HG02678 (cell line): Measurements from ENCODE around the gene C1QTNF7.

Experiments used
- ATAC-seq: cut with Tn5 transposase; IDR thresholded peaks from one replicate; pipeline ENCODE4 v1.9.1; 2021; ENCODE audit warnings: mild to moderate bottlenecking, moderate library complexity; ENCODE audit not compliant: unreplicated experiment

The C1QTNF7 gene

GRCh38 chr4:15451866-15452765, 24.3 kb downstream of the C1QTNF7 start:
- ATAC-seq, result no peak

GRCh38 chr4:15455290-15455689, 27.5 kb downstream of the C1QTNF7 start:
- ATAC-seq, result no peak

GRCh38 chr4:15457406-15458201, 29.8 kb downstream of the C1QTNF7 start:
- ATAC-seq, result peak; percentile 94

GRCh38 chr4:15458616-15459015, 30.8 kb downstream of the C1QTNF7 start:
- no peak for ATAC-seq

GRCh38 chr4:15459706-15460105, 31.9 kb downstream of the C1QTNF7 start:
- no peak for ATAC-seq

GRCh38 chr4:15466596-15466995, 38.8 kb downstream of the C1QTNF7 start:
- no peak for ATAC-seq

GRCh38 chr4:15469402-15470127, 41.7 kb downstream of the C1QTNF7 start, which contains the start of gene CC2D2A:
TSS of gene CC2D2A (plus strand) at chr4:15469882. CDS start at chr4:15475933, 6,051 bp downstream.
- no peak for ATAC-seq

GRCh38 chr4:15470128-15470475, 42.3 kb downstream of the C1QTNF7 start:
- ATAC-seq, result no peak

- no peak for ATAC-seq
Observed at GRCh38 chr4:15476396-15476795, 48.6 kb downstream of the C1QTNF7 start.

- ATAC-seq, result no peak
Observed at GRCh38 chr4:15478724-15479088, 50.9 kb downstream of the C1QTNF7 start.

- ATAC-seq, result no peak
Observed at GRCh38 chr4:15479089-15479912, 51.5 kb downstream of the C1QTNF7 start.

- no peak for ATAC-seq
Observed at GRCh38 chr4:15479913-15480185, 52.0 kb downstream of the C1QTNF7 start.

GRCh38 chr4:15481961-15482745, 54.3 kb downstream of the C1QTNF7 start:
- no peak for ATAC-seq

GRCh38 chr4:15482842-15483241, 55.0 kb downstream of the C1QTNF7 start:
- no peak for ATAC-seq

GRCh38 chr4:15488136-15488535, 60.3 kb downstream of the C1QTNF7 start:
- ATAC-seq, result no peak

GRCh38 chr4:15488658-15489470, 61.0 kb downstream of the C1QTNF7 start:
- ATAC-seq, result no peak

- no peak for ATAC-seq
Observed at GRCh38 chr4:15489551-15489950, 61.7 kb downstream of the C1QTNF7 start.

- no peak for ATAC-seq
Observed at GRCh38 chr4:15493411-15493810, 65.6 kb downstream of the C1QTNF7 start.

- ATAC-seq, result no peak
Observed at GRCh38 chr4:15495621-15496020, 67.8 kb downstream of the C1QTNF7 start.
